HUES6 (cell line): Measurements from ENCODE around the gene SPINK4.

Source experiments
- H3K27ac ChIP-seq: 2 replicates; pipeline ENCODE4 v1.7.0; 2013; ENCODE audit warnings: low read depth, mild to moderate bottlenecking, low read length, inconsistent platforms
- H3K27me3 ChIP-seq: 2 replicates; pipeline ENCODE4 v1.6.1; 2013; ENCODE audit warnings: low read length; ENCODE audit not compliant: control insufficient read depth, insufficient read depth
- H3K36me3 ChIP-seq: 2 replicates; pipeline ENCODE4 v1.6.1; 2013; ENCODE audit warnings: low read length; ENCODE audit not compliant: control insufficient read depth, insufficient read depth
- H3K4me1 ChIP-seq: 2 replicates; pipeline ENCODE4 v1.6.1; 2013; ENCODE audit warnings: low read length; ENCODE audit not compliant: control insufficient read depth, insufficient read depth
- H3K4me3 ChIP-seq: 2 replicates; pipeline ENCODE4 v1.5.1; 2013; ENCODE audit warnings: low read depth, low read length
- H3K9ac ChIP-seq: one replicate; pipeline ENCODE4 v1.6.1; 2013; ENCODE audit warnings: mild to moderate bottlenecking, low read length
- H3K9me3 ChIP-seq: 2 replicates; pipeline ENCODE4 v1.6.1; 2013; ENCODE audit warnings: low read depth, low read length; ENCODE audit not compliant: control insufficient read depth, insufficient read depth

SPINK4 gene

GRCh38 chr9:33285502-33285901, 45.5 kb downstream of the SPINK4 start:
- H3K9me3 ChIP-seq, result no peaks in the 10 kb centered on the region
- no peak overlapping the region for H3K9ac ChIP-seq
- no peak overlapping the region for H3K27ac ChIP-seq
- H3K4me1 ChIP-seq, result no peaks in the 10 kb centered on the region
- no peak overlapping the region for H3K4me3 ChIP-seq
- H3K27me3 ChIP-seq, result no peaks in the 10 kb centered on the region
- H3K36me3 ChIP-seq, result peaks cover 23% of the 10 kb centered on the region

GRCh38 chr9:33287087-33287490, 47.1 kb downstream of the SPINK4 start:
- H3K27ac ChIP-seq, result no peak overlapping the region
- H3K27me3 ChIP-seq, result no peaks in the 10 kb centered on the region
- peaks cover 14% of the 10 kb centered on the region for H3K36me3 ChIP-seq
- H3K9me3 ChIP-seq, result no peaks in the 10 kb centered on the region
- H3K4me3 ChIP-seq, result no peak overlapping the region
- no peak overlapping the region for H3K9ac ChIP-seq
- H3K4me1 ChIP-seq, result peaks cover 4% of the 10 kb centered on the region; the same call in 1 of the 2 replicates

- no peak overlapping the region for H3K27ac ChIP-seq
- no peak overlapping the region for H3K9ac ChIP-seq
- peaks cover 4% of the 10 kb centered on the region; the same call in 1 of the 2 replicates for H3K4me1 ChIP-seq
- H3K9me3 ChIP-seq, result no peaks in the 10 kb centered on the region
- no peaks in the 10 kb centered on the region for H3K27me3 ChIP-seq
- H3K4me3 ChIP-seq, result no peak overlapping the region
- H3K36me3 ChIP-seq, result peaks cover 19% of the 10 kb centered on the region
Observed at GRCh38 chr9:33288235-33288634, 48.3 kb downstream of the SPINK4 start.

- H3K4me3 ChIP-seq, result no peak overlapping the region
- H3K27ac ChIP-seq, result peak overlapping the region; percentile 97; the same call in 1 of the 2 replicates
- no peaks in the 10 kb centered on the region for H3K27me3 ChIP-seq
- peak overlapping the region; percentile 66 for H3K9ac ChIP-seq
- H3K9me3 ChIP-seq, result no peaks in the 10 kb centered on the region
- peaks cover 4% of the 10 kb centered on the region; the same call in 1 of the 2 replicates for H3K4me1 ChIP-seq
- H3K36me3 ChIP-seq, result peaks cover 20% of the 10 kb centered on the region; the same call in 1 of the 2 replicates
Observed at GRCh38 chr9:33288828-33289483, 49.0 kb downstream of the SPINK4 start.

- peak overlapping the region; percentile 66 for H3K9ac ChIP-seq
- H3K9me3 ChIP-seq, result no peaks in the 10 kb centered on the region
- H3K27me3 ChIP-seq, result no peaks in the 10 kb centered on the region
- H3K27ac ChIP-seq, result peak overlapping the region; percentile 97
- H3K36me3 ChIP-seq, result peaks cover 24% of the 10 kb centered on the region
- H3K4me3 ChIP-seq, result peak overlapping the region; percentile 95
- peaks cover 4% of the 10 kb centered on the region; the same call in 1 of the 2 replicates for H3K4me1 ChIP-seq
Observed at GRCh38 chr9:33289496-33289895, 49.5 kb downstream of the SPINK4 start.

- Histone ChIP-seq H3K27me3 (no peaks in the 10 kb centered on the region), H3K9me3 (no peaks in the 10 kb centered on the region), H3K9ac (peak overlapping the region; percentile 99), H3K36me3 (peaks cover 28% of the 10 kb centered on the region), H3K4me1 (peaks cover 4% of the 10 kb centered on the region; the same call in 1 of the 2 replicates), H3K4me3 (peak overlapping the region; percentile 95), H3K27ac (peak overlapping the region; percentile 97)
Observed at GRCh38 chr9:33289936-33290246, 49.9 kb downstream of the SPINK4 start.

DNA sequence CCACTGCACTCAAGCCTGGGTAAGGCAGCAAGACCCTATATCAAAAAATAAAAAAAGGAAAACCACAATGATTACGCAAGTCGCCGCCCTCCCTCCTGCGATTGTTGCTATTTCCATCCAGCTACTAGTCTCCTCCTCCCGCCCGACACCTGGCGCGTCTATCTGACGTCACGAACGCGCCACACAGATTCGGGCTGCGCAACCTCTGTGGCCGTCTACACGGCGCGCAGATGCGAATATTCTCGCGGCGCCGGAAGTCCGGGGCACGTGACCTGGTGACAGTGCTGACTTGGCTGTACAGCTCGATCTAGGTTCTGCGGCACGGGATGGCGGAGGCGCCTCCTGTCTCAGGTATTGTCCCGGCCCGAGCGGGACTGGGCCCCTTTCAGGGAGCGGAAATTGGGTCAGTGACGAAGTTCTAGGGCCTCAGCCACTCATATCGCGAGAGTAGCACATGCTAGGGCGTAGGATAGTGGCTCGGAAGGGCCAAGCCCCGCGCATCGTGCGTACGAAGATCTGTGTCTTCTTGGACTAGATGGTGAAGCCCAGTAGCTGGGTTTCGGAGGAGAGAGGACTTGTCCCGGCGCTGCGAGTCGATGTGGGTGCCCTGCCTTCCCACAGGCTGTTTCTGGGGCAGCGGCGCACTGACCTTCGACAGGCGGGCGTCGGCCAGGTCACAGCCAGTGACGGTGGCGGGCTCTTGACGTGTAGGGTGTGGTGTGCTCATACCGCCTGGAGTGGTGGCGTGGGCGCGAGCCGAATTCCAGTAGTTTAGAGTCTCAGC, 50.5 kb downstream of the SPINK4 start, which contains the start of gene NFX1:
TSS of gene NFX1 (plus strand) at position 270 of the 784 bp plus-strand sequence. CDS start at position 327, 57 bp downstream.
- Histone ChIP-seq H3K36me3 (peaks cover 34% of the 10 kb centered on the region), H3K27ac (peak within 1 kb of the TSS; percentile 97), H3K9ac (peak within 1 kb of the TSS; percentile 99), H3K27me3 (no peaks in the 10 kb centered on the region), H3K4me3 (peak within 1 kb of the TSS; percentile 95), H3K4me1 (peaks cover 4% of the 10 kb centered on the region; the same call in 1 of the 2 replicates), H3K9me3 (no peaks in the 10 kb centered on the region)

DNA sequence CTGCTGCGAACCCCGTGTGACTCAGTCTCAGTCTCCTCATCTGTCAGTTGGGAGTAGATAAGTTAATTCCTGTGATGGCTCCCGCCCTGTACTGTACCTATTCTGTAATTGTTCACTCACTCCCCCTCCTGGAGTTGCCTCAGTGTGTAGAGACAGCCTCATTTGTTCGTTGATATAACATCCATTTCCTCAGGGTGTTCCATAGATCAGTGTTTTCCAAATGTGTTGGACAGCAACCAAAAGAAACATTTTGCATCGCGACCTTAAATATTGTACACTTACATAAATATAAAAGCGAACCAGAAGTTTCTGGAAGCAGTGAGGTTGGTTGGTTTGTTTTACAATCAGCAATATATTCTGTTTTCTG, 51.0 kb downstream of the SPINK4 start:
- Histone ChIP-seq H3K36me3 (peaks cover 40% of the 10 kb centered on the region), H3K4me3 (peak overlapping the region; percentile 95), H3K27me3 (no peaks in the 10 kb centered on the region), H3K27ac (peak overlapping the region; percentile 97), H3K4me1 (peaks cover 4% of the 10 kb centered on the region; the same call in 1 of the 2 replicates), H3K9ac (peak overlapping the region; percentile 99), H3K9me3 (no peaks in the 10 kb centered on the region)

GRCh38 chr9:33291901-33292300, 51.9 kb downstream of the SPINK4 start:
- no peaks in the 10 kb centered on the region for H3K9me3 ChIP-seq
- peaks cover 4% of the 10 kb centered on the region; the same call in 1 of the 2 replicates for H3K4me1 ChIP-seq
- peaks cover 49% of the 10 kb centered on the region for H3K36me3 ChIP-seq
- H3K4me3 ChIP-seq, result 0 out of 2 replicates have a peak overlapping the region, but pooled peaks have one; percentile 8
- H3K9ac ChIP-seq, result no peak overlapping the region
- no peak overlapping the region for H3K27ac ChIP-seq
- no peaks in the 10 kb centered on the region for H3K27me3 ChIP-seq

DNA sequence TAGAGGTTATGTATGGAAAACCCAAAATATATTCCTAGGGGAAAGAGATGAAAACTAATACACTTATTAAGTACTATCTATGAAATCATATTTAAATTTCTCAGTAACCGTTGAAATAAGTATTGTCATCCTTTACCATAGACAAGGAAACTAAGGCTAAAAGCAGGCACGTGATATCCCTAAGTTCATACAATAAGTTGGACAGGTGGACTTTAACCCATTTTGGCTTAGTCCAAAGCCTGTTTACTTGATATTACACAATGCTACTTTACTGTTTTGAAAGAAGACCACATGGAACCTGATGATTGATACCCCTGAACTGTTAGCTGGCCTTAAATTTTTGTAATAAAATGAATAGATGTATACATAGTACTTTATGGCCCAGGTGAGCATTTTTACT, 53.8 kb downstream of the SPINK4 start:
- Histone ChIP-seq H3K4me1 (peaks cover 4% of the 10 kb centered on the region; the same call in 1 of the 2 replicates), H3K9me3 (no peaks in the 10 kb centered on the region), H3K27ac (no peak overlapping the region), H3K36me3 (peaks cover 67% of the 10 kb centered on the region), H3K27me3 (no peaks in the 10 kb centered on the region), H3K9ac (no peak overlapping the region), H3K4me3 (no peak overlapping the region)
